ENCODE results near the gene GPR132.

The GPR132 gene

GRCh38 chr14:105097794-105098127 lies 32.5 kb upstream of the GPR132 start:
- Histone ChIP-seq H3K27ac (replicated peaks) (no peak overlapping the region), H3K27me3 (ENCODE audit: insufficient read depth, poor library complexity, severe bottlenecking) (peaks cover 22% of the 10 kb centered on the region), H3K4me3 (replicated peaks; ENCODE audit: insufficient read depth, low read length) (no peak overlapping the region)
- TF ChIP-seq POLR2AphosphoS5 (IDR thresholded peaks at IDR 0.05; ENCODE audit: low read depth), result no peak
- no peak for TF ChIP-seq REST (IDR thresholded peaks at IDR 0.05; ENCODE audit: insufficient replicate concordance, low read depth)
- no peak for TF ChIP-seq GABPA (IDR thresholded peaks at IDR 0.05; ENCODE audit: low read depth)
- no peak for TF ChIP-seq SPI1 (IDR thresholded peaks at IDR 0.05; ENCODE audit: borderline replicate concordance, low read depth)
- no peak for TF ChIP-seq CTCF (IDR thresholded peaks at IDR 0.05; ENCODE audit: insufficient read depth, low read length)
- no peak for DNase-seq (ENCODE audit: low read depth in 1 of 2, low spot score in 1 of 2)

GRCh38 chr14:105096206-105096875 lies 31.1 kb upstream of the GPR132 start:
- no peak for DNase-seq (ENCODE audit: low read depth in 1 of 2, low spot score in 1 of 2)
- H3K4me3 ChIP-seq (replicated peaks; ENCODE audit: insufficient read depth, low read length), result no peak overlapping the region
- no peak overlapping the region for H3K27ac ChIP-seq (replicated peaks)
- H3K27me3 ChIP-seq (ENCODE audit: insufficient read depth, poor library complexity, severe bottlenecking), result peaks cover 24% of the 10 kb centered on the region
- TF ChIP-seq POLR2AphosphoS5 (IDR thresholded peaks at IDR 0.05; ENCODE audit: low read depth), result no peak
- TF ChIP-seq CTCF (IDR thresholded peaks at IDR 0.05; ENCODE audit: insufficient read depth, low read length), result no peak
- TF ChIP-seq SPI1 (IDR thresholded peaks at IDR 0.05; ENCODE audit: borderline replicate concordance, low read depth), result no peak
- TF ChIP-seq REST (IDR thresholded peaks at IDR 0.05; ENCODE audit: insufficient replicate concordance, low read depth), result no peak

GRCh38 chr14:105095236-105095805 lies 30.1 kb upstream of the GPR132 start:
- Histone ChIP-seq H3K27ac (replicated peaks) (no peak overlapping the region), H3K4me3 (replicated peaks; ENCODE audit: insufficient read depth, low read length) (no peak overlapping the region), H3K27me3 (ENCODE audit: insufficient read depth, poor library complexity, severe bottlenecking) (peaks cover 24% of the 10 kb centered on the region)
- TF ChIP-seq GABPA (IDR thresholded peaks at IDR 0.05; ENCODE audit: low read depth) (no peak), SPI1 (IDR thresholded peaks at IDR 0.05; ENCODE audit: borderline replicate concordance, low read depth) (no peak), POLR2AphosphoS5 (IDR thresholded peaks at IDR 0.05; ENCODE audit: low read depth) (no peak), CTCF (IDR thresholded peaks at IDR 0.05; ENCODE audit: insufficient read depth, low read length) (no peak), REST (IDR thresholded peaks at IDR 0.05; ENCODE audit: insufficient replicate concordance, low read depth) (no peak)
- DNase-seq (ENCODE audit: low read depth in 1 of 2, low spot score in 1 of 2), result no peak

Measured in HL-60 (cell line).